ENCODE measurements around the gene FILIP1L. TPM values are rescaled to one million over a fixed set of nuclear protein-coding genes. Genes with fewer than 3 reads are reported as not detected.
A peak's percentile ranks its signal among the peaks of the same experiment; 100 is the strongest.

FILIP1L gene
- total RNA-seq, 1 experiment from 2014 or later: 4.3 TPM

DNA sequence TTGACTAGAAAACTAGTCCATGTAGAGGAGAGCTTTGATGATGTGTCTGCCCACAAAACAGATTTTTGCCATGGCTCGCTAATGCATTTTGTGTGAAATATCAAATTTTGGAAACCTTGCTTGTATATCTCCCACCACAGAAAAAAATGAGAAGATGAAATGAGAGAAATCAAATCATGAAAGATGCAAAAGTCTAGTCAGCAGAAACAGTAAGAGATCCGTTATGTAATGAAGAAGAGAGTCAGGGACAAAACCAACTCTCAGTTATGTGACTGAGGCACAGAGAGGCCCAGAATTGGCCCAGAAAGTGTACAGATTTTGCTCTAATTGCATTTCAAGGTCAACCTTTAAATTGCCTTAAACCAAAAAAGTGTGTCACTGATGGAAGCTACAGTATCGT, 107.0 kb downstream of the FILIP1L start:
- H3K9me3 ChIP-seq (ENCODE audit: low read depth, low read length, poor library complexity, severe bottlenecking): no peaks in the 10 kb centered on the region
- no peak overlapping the region for H3K4me3 ChIP-seq (ENCODE audit: low read depth, low read length, poor library complexity, severe bottlenecking)
- no peak overlapping the region for H3K27ac ChIP-seq (ENCODE audit: low read depth, low read length, poor library complexity, severe bottlenecking)
- no peaks in the 10 kb centered on the region for H3K4me1 ChIP-seq (ENCODE audit: insufficient read depth, low read length, poor library complexity, severe bottlenecking)
- intact Hi-C loops (cut with micrococcal nuclease; ENCODE audit: unreplicated experiment): no loop called here
- POLR2A ChIA-PET (ENCODE audit: low non-redundant PET): no interaction called here
- H3K36me3 ChIP-seq (ENCODE audit: insufficient read depth, low read length, poor library complexity, severe bottlenecking): no peaks in the 10 kb centered on the region
- DNase-seq (ENCODE audit: low spot score): no peak
- TF ChIP-seq EZH2 (IDR thresholded peaks at IDR 0.05; ENCODE audit: borderline replicate concordance, low read depth, low read length, poor library complexity, severe bottlenecking): no peak
- TF ChIP-seq, protein P1, sequence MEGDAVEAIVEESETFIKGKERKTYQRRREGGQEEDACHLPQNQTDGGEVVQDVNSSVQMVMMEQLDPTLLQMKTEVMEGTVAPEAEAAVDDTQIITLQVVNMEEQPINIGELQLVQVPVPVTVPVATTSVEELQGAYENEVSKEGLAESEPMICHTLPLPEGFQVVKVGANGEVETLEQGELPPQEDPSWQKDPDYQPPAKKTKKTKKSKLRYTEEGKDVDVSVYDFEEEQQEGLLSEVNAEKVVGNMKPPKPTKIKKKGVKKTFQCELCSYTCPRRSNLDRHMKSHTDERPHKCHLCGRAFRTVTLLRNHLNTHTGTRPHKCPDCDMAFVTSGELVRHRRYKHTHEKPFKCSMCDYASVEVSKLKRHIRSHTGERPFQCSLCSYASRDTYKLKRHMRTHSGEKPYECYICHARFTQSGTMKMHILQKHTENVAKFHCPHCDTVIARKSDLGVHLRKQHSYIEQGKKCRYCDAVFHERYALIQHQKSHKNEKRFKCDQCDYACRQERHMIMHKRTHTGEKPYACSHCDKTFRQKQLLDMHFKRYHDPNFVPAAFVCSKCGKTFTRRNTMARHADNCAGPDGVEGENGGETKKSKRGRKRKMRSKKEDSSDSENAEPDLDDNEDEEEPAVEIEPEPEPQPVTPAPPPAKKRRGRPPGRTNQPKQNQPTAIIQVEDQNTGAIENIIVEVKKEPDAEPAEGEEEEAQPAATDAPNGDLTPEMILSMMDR (conservative IDR thresholded peaks at IDR 0.05; ENCODE audit: low read depth, low read length): no peak
- CTCF ChIA-PET: no interaction called here
- BruUV-seq (replicated peaks): no TSS peak
- no peaks in the 10 kb centered on the region for H3K27me3 ChIP-seq (replicated peaks; ENCODE audit: insufficient read depth, low read depth, low read length, poor library complexity)

DNA sequence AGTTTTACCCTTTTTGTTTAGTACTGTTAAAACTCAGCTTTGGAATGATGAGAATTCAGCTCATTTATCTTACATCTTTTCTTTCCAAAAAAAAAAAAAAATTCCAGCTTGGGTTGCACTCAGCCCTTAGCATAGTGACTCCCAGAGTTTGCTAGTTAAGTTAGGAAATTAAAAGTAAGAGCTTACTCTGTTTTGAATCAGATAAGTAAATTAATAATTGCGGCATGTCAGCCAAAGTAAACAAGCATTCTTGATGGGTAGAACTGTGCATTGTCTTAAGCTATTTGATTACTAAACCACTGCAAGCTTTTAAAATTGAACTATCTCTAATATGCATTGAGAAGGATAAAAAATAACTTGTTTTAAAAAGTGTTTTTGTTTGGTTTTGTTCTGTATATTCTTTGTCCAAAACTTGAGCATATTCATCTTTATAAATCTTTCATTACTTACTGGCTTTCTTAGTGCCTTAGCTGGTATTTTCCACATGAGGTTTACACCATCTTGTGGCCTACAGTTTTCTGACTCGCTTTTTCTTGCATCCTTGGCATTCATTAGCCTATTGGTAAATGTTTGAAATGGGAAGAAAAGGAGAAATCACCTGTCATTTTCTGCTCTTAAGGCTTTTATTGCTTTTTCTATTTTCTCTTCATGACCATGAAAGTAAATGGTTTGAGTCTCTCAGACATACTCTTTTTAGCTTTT, 107.6 kb downstream of the FILIP1L start:
- POLR2A ChIA-PET (ENCODE audit: low non-redundant PET): no interaction called here
- H3K9me3 ChIP-seq (ENCODE audit: low read depth, low read length, poor library complexity, severe bottlenecking): no peaks in the 10 kb centered on the region
- H3K27ac ChIP-seq (ENCODE audit: low read depth, low read length, poor library complexity, severe bottlenecking): no peak overlapping the region
- H3K4me3 ChIP-seq (ENCODE audit: low read depth, low read length, poor library complexity, severe bottlenecking): no peak overlapping the region
- no peak for DNase-seq (ENCODE audit: low spot score)
- H3K36me3 ChIP-seq (ENCODE audit: insufficient read depth, low read length, poor library complexity, severe bottlenecking): no peaks in the 10 kb centered on the region
- intact Hi-C loops (cut with micrococcal nuclease; ENCODE audit: unreplicated experiment): no loop called here
- no peaks in the 10 kb centered on the region for H3K4me1 ChIP-seq (ENCODE audit: insufficient read depth, low read length, poor library complexity, severe bottlenecking)
- BruUV-seq (replicated peaks): no TSS peak
- no peaks in the 10 kb centered on the region for H3K27me3 ChIP-seq (replicated peaks; ENCODE audit: insufficient read depth, low read depth, low read length, poor library complexity)
- no peak for TF ChIP-seq EZH2 (IDR thresholded peaks at IDR 0.05; ENCODE audit: borderline replicate concordance, low read depth, low read length, poor library complexity, severe bottlenecking)
- TF ChIP-seq, protein P1 (conservative IDR thresholded peaks at IDR 0.05; ENCODE audit: low read depth, low read length): 0 out of 2 replicates have a peak, but pooled peaks have one; percentile 15
- CTCF ChIA-PET: no interaction called here

DNA sequence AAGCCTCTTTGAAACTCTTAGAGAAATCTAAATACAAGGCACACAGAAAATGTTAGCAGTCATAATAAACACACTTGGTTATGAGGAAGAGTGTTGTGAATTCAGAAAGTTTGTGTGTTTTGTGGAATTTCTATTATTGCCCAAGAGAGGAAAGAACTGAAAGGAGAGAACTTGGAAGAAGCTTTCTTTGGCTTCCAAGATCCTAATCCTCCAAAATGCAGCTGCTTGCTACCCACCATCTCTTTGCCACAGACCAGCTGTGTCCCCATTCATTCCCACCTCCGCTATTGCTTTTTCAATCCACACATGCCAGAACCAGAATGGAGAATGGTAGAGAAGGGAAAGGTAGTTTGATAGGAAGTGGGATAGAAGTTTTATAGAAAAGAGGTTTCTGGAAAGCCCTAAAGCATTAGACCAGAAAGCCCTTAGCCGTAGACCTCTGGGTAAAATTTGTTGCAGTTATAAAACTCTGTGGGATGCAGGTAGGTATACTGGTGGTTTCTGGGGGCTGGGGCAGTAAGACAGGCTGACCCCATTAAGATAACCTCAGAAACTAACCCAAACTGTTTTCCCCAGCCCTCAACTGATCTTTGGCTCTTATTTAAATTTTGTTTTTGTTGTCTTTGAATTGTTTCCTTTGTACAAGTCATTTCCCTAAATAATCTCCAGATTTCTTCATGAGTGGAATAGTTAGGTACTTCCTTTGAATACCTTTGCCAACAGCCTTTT, 108.5 kb downstream of the FILIP1L start:
- BruUV-seq (replicated peaks): no TSS peak
- no peak for TF ChIP-seq EZH2 (IDR thresholded peaks at IDR 0.05; ENCODE audit: borderline replicate concordance, low read depth, low read length, poor library complexity, severe bottlenecking)
- TF ChIP-seq, protein P1 (conservative IDR thresholded peaks at IDR 0.05; ENCODE audit: low read depth, low read length): no peak
- DNase-seq (ENCODE audit: low spot score): no peak
- ChIA-PET CTCF (no interaction called here), POLR2A (ENCODE audit: low non-redundant PET) (no interaction called here)
- Histone ChIP-seq H3K27ac (ENCODE audit: low read depth, low read length, poor library complexity, severe bottlenecking) (no peak overlapping the region), H3K36me3 (ENCODE audit: insufficient read depth, low read length, poor library complexity, severe bottlenecking) (no peaks in the 10 kb centered on the region), H3K4me3 (ENCODE audit: low read depth, low read length, poor library complexity, severe bottlenecking) (no peak overlapping the region), H3K4me1 (ENCODE audit: insufficient read depth, low read length, poor library complexity, severe bottlenecking) (no peaks in the 10 kb centered on the region), H3K9me3 (ENCODE audit: low read depth, low read length, poor library complexity, severe bottlenecking) (no peaks in the 10 kb centered on the region), H3K27me3 (replicated peaks; ENCODE audit: insufficient read depth, low read depth, low read length, poor library complexity) (no peaks in the 10 kb centered on the region)
- intact Hi-C loops (cut with micrococcal nuclease; ENCODE audit: unreplicated experiment): no loop called here
